Colonic mucosa (tissue), 4 donors: ENCODE measurements around the gene FAM241B. TPM values are rescaled to one million over a fixed set of nuclear protein-coding genes. Genes with fewer than 3 reads are reported as not detected.

Source experiments
- DNase-seq: peaks from one replicate; pipeline ENCODE4 v3.0.0-alpha.2; 2020
- H3K27ac ChIP-seq: fragments of 200-600 bp; one replicate; pipeline ENCODE4 v1.8.0; 2021
- H3K27me3 ChIP-seq: fragments of 200-600 bp; one replicate; pipeline ENCODE4 v1.8.0; 2021
- H3K36me3 ChIP-seq: fragments of 200-600 bp; one replicate; pipeline ENCODE4 v1.8.0; 2021
- H3K4me1 ChIP-seq: fragments of 200-600 bp; one replicate; pipeline ENCODE4 v1.8.0; 2021; ENCODE audit warnings: mild to moderate bottlenecking
- H3K4me3 ChIP-seq: fragments of 200-600 bp; one replicate; pipeline ENCODE4 v1.8.0; 2021
- H3K9ac ChIP-seq, 2 donors: one replicate each; pipeline ENCODE4 v1.7.0; 2013; ENCODE audit warnings: control low read depth in 2 of 2, low read depth in 2 of 2, low read length in 2 of 2
- H3K9me3 ChIP-seq: fragments of 200-600 bp; one replicate; pipeline ENCODE4 v1.8.0; 2021
- CTCF ChIP-seq: fragments of 200-600 bp; IDR thresholded peaks from one replicate; pipeline ENCODE4 v1.8.0; 2022; ENCODE audit warnings: antibody characterized with exemption, mild to moderate bottlenecking
- intact Hi-C: fragments of 100-400 bp; cut with DNase I; formaldehyde crosslinking; loops from one replicate; pipeline ENCODE4 v1.14.1; 2022
- total RNA-seq, 2 donors: library from RNA; stranded (reverse); fragmentation: NEBNext Ultra II Directional in 1 of 2; extraction: Animal tissue kit (Norgen Biotek cat#: 25700) in 1 of 2; gene quantifications; one replicate each; pipeline ENCODE4 v1.2.1, GENCODE V29; 2021
- donor health status: healthy.
- donor health status: DM: no; HTN: no; CAD: no.
- donor health status: DM: no; HTN: no; CAD: no.

Gene FAM241B
- total RNA-seq, 2 donors from 2014 or later, result 4.2 to 4.5 TPM

GRCh38 chr10:69679736-69680135 lies 49.7 kb downstream of the FAM241B start:
- Histone ChIP-seq H3K36me3 (no peaks in the 10 kb centered on the region), H3K4me1 (no peaks in the 10 kb centered on the region), H3K27me3 (no peaks in the 10 kb centered on the region), H3K9me3 (no peaks in the 10 kb centered on the region), H3K9ac (no peak overlapping the region), H3K27ac (no peak overlapping the region), H3K4me3 (no peak overlapping the region)
- no peak for DNase-seq
- intact Hi-C loops, result no loop called here
- no peak for TF ChIP-seq CTCF

GRCh38 chr10:69680610-69681009 lies 50.6 kb downstream of the FAM241B start:
- Histone ChIP-seq H3K4me3 (no peak overlapping the region), H3K36me3 (no peaks in the 10 kb centered on the region), H3K4me1 (no peaks in the 10 kb centered on the region), H3K9ac (no peak overlapping the region), H3K9me3 (no peaks in the 10 kb centered on the region), H3K27me3 (no peaks in the 10 kb centered on the region), H3K27ac (no peak overlapping the region)
- no peak for TF ChIP-seq CTCF
- intact Hi-C loops, result no loop called here
- DNase-seq, result no peak

- Histone ChIP-seq H3K27ac (no peak overlapping the region), H3K36me3 (no peaks in the 10 kb centered on the region), H3K9me3 (no peaks in the 10 kb centered on the region), H3K9ac (no peak overlapping the region), H3K4me3 (no peak overlapping the region), H3K4me1 (no peaks in the 10 kb centered on the region), H3K27me3 (no peaks in the 10 kb centered on the region)
- no peak for TF ChIP-seq CTCF
- no peak for DNase-seq
- intact Hi-C loops, result no loop called here
Measured at GRCh38 chr10:69681436-69681835, 51.4 kb downstream of the FAM241B start.

- no peak overlapping the region for H3K4me3 ChIP-seq
- no peaks in the 10 kb centered on the region for H3K27me3 ChIP-seq
- intact Hi-C loops, result no loop called here
- H3K27ac ChIP-seq, result peak overlapping the region; percentile 94
- H3K36me3 ChIP-seq, result no peaks in the 10 kb centered on the region
- H3K9me3 ChIP-seq, result no peaks in the 10 kb centered on the region
- no peak for TF ChIP-seq CTCF
- no peak for DNase-seq
- H3K9ac ChIP-seq, result no peak overlapping the region
- H3K4me1 ChIP-seq, result no peaks in the 10 kb centered on the region
Measured at GRCh38 chr10:69682955-69683474, 53.0 kb downstream of the FAM241B start.

Other genes with a start within 250 kb of the FAM241B start
- 10 to 100 TPM in 1 of 2 donors, under 1 TPM in 1; 0.22 to 18.8 TPM for gene TACR2, start 213.3 kb upstream of the FAM241B start, total RNA-seq
- gene TSPAN15, start 178.8 kb upstream of the FAM241B start, total RNA-seq, result 100 to 1,000 TPM; 129 TPM
- 1 to 10 TPM; 3.1 to 4.0 TPM for gene NEUROG3, start 56.8 kb upstream of the FAM241B start, total RNA-seq
- 1 to 10 TPM; 1.0 to 1.1 TPM for gene COL13A1, start 171.7 kb downstream of the FAM241B start, total RNA-seq